A673 (cell line): ENCODE measurements around the gene PECR. TPM values are rescaled to one million over a fixed set of nuclear protein-coding genes. Genes with fewer than 3 reads are reported as not detected.

Experiments used
- BruUV-seq: library from RNA; stranded (reverse); fragments of 400-500 nt; replicated peaks from 2 replicates; lab custom pipeline; 2021; lab: Mats Ljungman, UMichigan
- CTCF ChIA-PET: fragments of 300-600 bp; sonication (Branson Sonifier 250); formaldehyde crosslinking; loops from one replicate; lab custom pipeline; 2022; ENCODE audit warnings: antibody characterized with exemption; lab: Charles Lee
- POLR2A ChIA-PET: fragments of 300-600 bp; sonication (Branson Sonifier 250); formaldehyde crosslinking; loops from one replicate; lab custom pipeline; 2022; ENCODE audit warnings: antibody characterized with exemption; ENCODE audit not compliant: low non-redundant PET; lab: Charles Lee
- DNase-seq: peaks from one replicate; pipeline ENCODE4 v3.0.0-alpha.2; 2015; ENCODE audit warnings: low spot score
- H3K27ac ChIP-seq: fragments of 200-600 bp; sonication (generic); 2 replicates; pipeline ENCODE4 v1.5.1; 2016; ENCODE audit warnings: mixed run types, low read depth, mild to moderate bottlenecking, mixed read lengths, antibody characterized with exemption, low read length; ENCODE audit not compliant: poor library complexity, severe bottlenecking
- H3K27me3 ChIP-seq: fragments of 200-600 bp; sonication (generic); replicated peaks from 2 replicates; pipeline ENCODE4 v1.6.1; 2017; ENCODE audit warnings: mixed run types, low read depth, mild to moderate bottlenecking, mixed read lengths, antibody characterized with exemption, low read length; ENCODE audit not compliant: insufficient read depth, poor library complexity
- H3K36me3 ChIP-seq: fragments of 200-600 bp; sonication (generic); 2 replicates; pipeline ENCODE4 v1.6.1; 2016; ENCODE audit warnings: mixed run types, mild to moderate bottlenecking, mixed read lengths, antibody characterized with exemption, low read length; ENCODE audit not compliant: insufficient read depth, poor library complexity, severe bottlenecking
- H3K4me1 ChIP-seq: fragments of 200-600 bp; sonication (generic); 2 replicates; pipeline ENCODE4 v1.6.1; 2017; ENCODE audit warnings: mixed run types, mild to moderate bottlenecking, mixed read lengths, antibody characterized with exemption, low read length; ENCODE audit not compliant: insufficient read depth, poor library complexity, severe bottlenecking
- H3K4me3 ChIP-seq: fragments of 200-600 bp; sonication (generic); 2 replicates; pipeline ENCODE4 v1.5.1; 2016; ENCODE audit warnings: low read depth, mixed run types, mild to moderate bottlenecking, mixed read lengths, low read length; ENCODE audit not compliant: poor library complexity, severe bottlenecking
- H3K9me3 ChIP-seq: fragments of 200-600 bp; sonication (generic); 2 replicates; pipeline ENCODE4 v1.6.1; 2016; ENCODE audit warnings: mixed run types, low read depth, mild to moderate bottlenecking, mixed read lengths, antibody characterized with exemption, low read length; ENCODE audit not compliant: poor library complexity, severe bottlenecking
- CTCF ChIP-seq: fragments of 300-800, 200-600 bp; sonication (generic); conservative IDR thresholded peaks from 2 replicates; pipeline ENCODE4 v1.5.1; 2017; ENCODE audit warnings: low read depth, mild to moderate bottlenecking, antibody characterized with exemption, low read length, moderate library complexity, mixed read lengths
- EZH2 ChIP-seq: fragments of 200-600 bp; sonication (generic); IDR thresholded peaks from 2 replicates; pipeline ENCODE4 v1.6.1; 2017; ENCODE audit warnings: borderline replicate concordance, low read depth, mild to moderate bottlenecking, mixed read lengths, antibody characterized with exemption, low read length; ENCODE audit not compliant: poor library complexity, severe bottlenecking
- intact Hi-C: fragments of 100-400 bp; cut with micrococcal nuclease; formaldehyde crosslinking; loops from one replicate; pipeline ENCODE4 v1.10.0; 2022; ENCODE audit not compliant: unreplicated experiment
- total RNA-seq: library from RNA; stranded (reverse); gene quantifications from 2 replicates; pipeline ENCODE4 v1.2.3, GENCODE V29; 2021

The PECR gene
- total RNA-seq, 1 experiment from 2014 or later: 19.7 TPM

GRCh38 chr2:216103213-216103612 is 21.6 kb upstream of the PECR start:
- no peak for DNase-seq
- BruUV-seq: no TSS peak
- intact Hi-C loops: no loop called here
- POLR2A ChIA-PET: no interaction called here
- H3K4me3 ChIP-seq: no peak overlapping the region
- no peaks in the 10 kb centered on the region for H3K9me3 ChIP-seq
- CTCF ChIA-PET: no interaction called here
- no peak for TF ChIP-seq CTCF
- no peak for TF ChIP-seq EZH2
- no peaks in the 10 kb centered on the region for H3K36me3 ChIP-seq
- no peaks in the 10 kb centered on the region for H3K4me1 ChIP-seq
- H3K27ac ChIP-seq: no peak overlapping the region
- H3K27me3 ChIP-seq: no peaks in the 10 kb centered on the region

GRCh38 chr2:216101109-216101508 is 19.5 kb upstream of the PECR start:
- ChIA-PET POLR2A (no interaction called here), CTCF (no interaction called here)
- Histone ChIP-seq H3K4me1 (no peaks in the 10 kb centered on the region), H3K27me3 (no peaks in the 10 kb centered on the region), H3K27ac (no peak overlapping the region), H3K36me3 (no peaks in the 10 kb centered on the region), H3K9me3 (no peaks in the 10 kb centered on the region), H3K4me3 (no peak overlapping the region)
- intact Hi-C loops: no loop called here
- DNase-seq: no peak
- no TSS peak for BruUV-seq
- TF ChIP-seq CTCF (no peak), EZH2 (no peak)

GRCh38 chr2:216098421-216099334 is 17.1 kb upstream of the PECR start:
- H3K27me3 ChIP-seq: no peaks in the 10 kb centered on the region
- no peak overlapping the region for H3K4me3 ChIP-seq
- POLR2A ChIA-PET: no interaction called here
- H3K9me3 ChIP-seq: no peaks in the 10 kb centered on the region
- CTCF ChIA-PET: no interaction called here
- BruUV-seq: no TSS peak
- intact Hi-C loops: no loop called here
- no peak overlapping the region for H3K27ac ChIP-seq
- no peak for TF ChIP-seq CTCF
- no peak for TF ChIP-seq EZH2
- DNase-seq: no peak
- no peaks in the 10 kb centered on the region for H3K4me1 ChIP-seq
- no peaks in the 10 kb centered on the region for H3K36me3 ChIP-seq
